KOPT-K1 (cell line): ENCODE results near the gene HFE.
A peak's percentile ranks its signal among the peaks of the same experiment; 100 is the strongest.
"Not testable (repeated sequence)": the region's sequence is repeated elsewhere in the genome, so short reads cannot be mapped to it uniquely, and the experiment has no call there.

ENCODE experiments used
- H3K27ac ChIP-seq: fragments of 200-600 bp; sonication (generic); 2 replicates; pipeline ENCODE4 v1.5.1; 2016; ENCODE audit warnings: antibody characterized with exemption, mild to moderate bottlenecking, low read depth, low read length; ENCODE audit not compliant: poor library complexity, severe bottlenecking
- H3K36me3 ChIP-seq: fragments of 200-600 bp; sonication (generic); 2 replicates; pipeline ENCODE4 v1.5.1; 2017; ENCODE audit warnings: antibody characterized with exemption, mild to moderate bottlenecking, low read length, moderate library complexity; ENCODE audit not compliant: insufficient read depth
- H3K9me3 ChIP-seq: fragments of 200-600 bp; sonication (generic); 2 replicates; pipeline ENCODE4 v1.5.1; 2017; ENCODE audit warnings: antibody characterized with exemption, low read length, mild to moderate bottlenecking; ENCODE audit not compliant: insufficient read depth, poor library complexity, severe bottlenecking

HFE gene

DNA sequence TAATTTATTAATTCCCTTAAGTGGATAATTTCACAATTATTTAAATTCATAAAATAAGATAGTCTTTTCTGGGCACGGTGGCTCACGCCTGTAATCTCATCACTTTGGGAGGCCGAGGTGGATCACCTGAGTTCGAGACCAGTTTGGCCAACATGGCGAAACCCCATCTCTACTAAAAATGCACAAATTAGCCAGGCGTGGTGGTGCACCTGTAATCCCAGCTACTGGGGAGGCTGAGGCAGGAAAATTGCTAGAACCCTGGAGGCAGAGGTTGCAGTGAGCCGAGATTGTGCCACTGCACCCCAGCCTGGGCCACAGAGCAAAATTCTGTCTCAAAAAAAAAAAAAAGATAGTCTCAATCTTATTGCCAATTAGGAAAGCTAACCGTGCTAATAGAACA lies 32.9 kb downstream of the HFE start:
- H3K9me3 ChIP-seq, H3K36me3 ChIP-seq: not testable (repeated sequence)
- H3K27ac ChIP-seq: peak overlapping the region; percentile 99

GRCh38 chr6:26120807-26121140 lies 33.5 kb downstream of the HFE start:
- H3K9me3 ChIP-seq: no peaks in the 10 kb centered on the region
- H3K27ac ChIP-seq: peak overlapping the region; percentile 99

DNA sequence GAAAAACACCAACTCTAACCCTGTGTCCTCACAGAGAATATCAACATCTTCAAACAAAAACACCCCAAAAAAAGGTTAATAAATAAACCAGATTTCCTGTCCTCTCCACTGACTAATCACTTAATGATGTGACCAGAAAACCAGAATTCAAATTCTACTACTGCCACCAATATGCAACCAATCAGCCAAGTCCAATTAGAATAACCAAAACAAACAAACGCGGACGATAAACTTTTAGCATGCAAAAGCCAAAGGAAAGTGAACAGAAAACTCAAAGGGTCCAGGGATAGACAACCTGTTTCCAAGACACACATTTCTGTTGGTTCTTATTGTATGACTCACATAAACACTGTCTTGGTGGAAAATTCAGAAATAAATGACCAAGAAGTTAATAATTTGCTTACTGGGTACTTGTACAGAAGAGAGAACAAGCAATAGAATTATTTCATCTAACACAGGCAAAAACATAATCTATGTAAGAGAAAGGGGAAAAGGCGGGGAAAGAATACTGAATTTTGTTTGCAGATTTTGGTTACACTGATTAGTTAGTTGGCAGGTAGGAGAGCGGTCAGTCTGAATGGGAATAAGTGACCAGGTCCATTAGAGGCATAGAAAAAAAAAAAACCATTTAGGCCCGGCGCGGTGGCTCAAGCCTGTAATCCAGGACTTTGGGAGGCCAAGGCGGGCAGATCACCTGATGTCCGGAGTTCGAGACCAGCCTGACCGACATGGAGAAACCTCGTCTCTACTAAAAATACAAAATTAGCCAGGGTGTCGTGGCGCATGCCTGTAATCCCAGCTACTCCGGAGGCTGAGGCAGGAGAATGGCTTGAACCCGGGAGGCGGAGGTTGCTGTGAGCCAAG lies 34.1 kb downstream of the HFE start:
- H3K36me3 ChIP-seq: no peaks in the 10 kb centered on the region
- H3K27ac ChIP-seq: peak overlapping the region; percentile 99
- no peaks in the 10 kb centered on the region for H3K9me3 ChIP-seq

More at GRCh38 chr6:26120807-26121140, 33.5 kb downstream of the HFE start:
- no peaks in the 10 kb centered on the region for H3K36me3 ChIP-seq

GRCh38 chr6:26122005-26122388 lies 34.8 kb downstream of the HFE start:
- no peaks in the 10 kb centered on the region for H3K9me3 ChIP-seq
- peak overlapping the region; percentile 99 for H3K27ac ChIP-seq
- no peaks in the 10 kb centered on the region for H3K36me3 ChIP-seq

DNA sequence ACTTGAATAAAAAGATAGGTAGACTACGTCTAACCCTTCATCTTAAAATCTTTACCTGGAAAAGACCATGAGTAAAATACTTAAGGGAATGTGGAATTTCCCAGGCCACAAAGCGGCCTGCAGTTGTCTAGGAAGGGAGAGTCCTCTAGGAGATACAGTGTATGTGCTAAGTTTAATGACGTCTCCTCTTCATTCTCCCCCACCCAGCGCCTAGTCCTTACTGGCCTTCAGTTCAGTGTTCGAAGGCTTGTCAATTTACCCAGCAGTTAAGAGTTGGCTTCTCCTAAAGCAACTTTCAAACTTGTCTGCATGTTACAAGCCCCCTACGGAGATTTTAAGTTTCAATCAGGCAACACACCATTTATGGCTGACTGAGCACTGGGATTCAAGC lies 35.2 kb downstream of the HFE start:
- H3K27ac ChIP-seq: peak overlapping the region; percentile 99
- H3K36me3 ChIP-seq: no peaks in the 10 kb centered on the region
- H3K9me3 ChIP-seq: no peaks in the 10 kb centered on the region

DNA sequence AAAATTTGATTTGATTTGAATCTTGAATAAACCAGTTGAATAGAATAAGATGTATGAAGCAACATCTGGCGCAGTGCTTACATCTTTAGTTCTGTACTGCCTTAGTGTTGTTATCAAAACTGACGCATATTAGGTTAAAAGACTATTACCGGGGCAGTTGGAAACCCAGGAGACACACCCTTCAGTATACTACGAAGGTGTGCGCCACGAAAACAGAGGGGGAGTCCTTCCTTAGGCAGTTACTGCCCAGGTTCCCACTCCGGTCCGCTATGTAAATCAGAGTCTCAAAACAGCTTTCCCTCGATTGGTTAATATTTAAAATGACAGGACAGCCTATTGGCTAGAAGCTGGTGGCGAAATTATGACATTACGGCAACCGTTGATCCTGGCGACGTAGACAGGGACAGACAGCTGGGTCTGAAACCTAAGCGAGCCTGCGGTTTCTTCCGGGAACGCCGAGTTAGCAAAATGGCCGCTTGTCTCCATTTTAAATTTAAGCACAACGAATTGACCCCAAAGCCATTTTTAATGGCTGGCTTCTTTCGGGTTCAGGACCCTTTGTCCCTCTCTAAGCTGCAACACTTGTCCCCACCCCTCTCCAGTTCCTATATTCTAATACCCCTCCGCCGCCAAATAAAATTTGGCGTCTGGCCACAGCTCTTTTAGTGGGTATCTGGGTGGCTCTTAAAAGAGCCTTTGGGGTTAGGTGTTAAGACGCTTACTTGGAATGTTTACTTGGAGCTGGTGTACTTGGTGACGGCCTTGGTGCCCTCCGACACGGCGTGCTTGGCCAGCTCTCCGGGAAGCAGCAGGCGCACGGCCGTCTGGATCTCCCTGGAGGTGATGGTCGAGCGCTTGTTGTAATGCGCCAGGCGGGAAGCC lies 35.8 kb downstream of the HFE start:
- H3K27ac ChIP-seq: peak overlapping the region; percentile 99
- no peaks in the 10 kb centered on the region for H3K36me3 ChIP-seq
- no peaks in the 10 kb centered on the region for H3K9me3 ChIP-seq

DNA sequence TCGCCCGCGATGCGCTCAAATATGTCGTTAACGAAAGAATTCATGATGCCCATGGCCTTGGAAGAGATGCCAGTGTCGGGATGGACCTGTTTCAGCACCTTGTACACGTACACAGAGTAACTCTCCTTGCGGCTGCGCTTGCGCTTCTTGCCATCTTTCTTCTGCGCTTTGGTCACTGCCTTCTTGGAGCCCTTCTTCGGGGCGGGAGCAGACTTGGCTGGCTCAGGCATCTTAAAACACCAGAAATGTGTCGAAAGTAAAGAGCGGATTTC lies 36.4 kb downstream of the HFE start:
- Histone ChIP-seq H3K9me3 (no peaks in the 10 kb centered on the region), H3K27ac (peak overlapping the region; percentile 99), H3K36me3 (no peaks in the 10 kb centered on the region)

DNA sequence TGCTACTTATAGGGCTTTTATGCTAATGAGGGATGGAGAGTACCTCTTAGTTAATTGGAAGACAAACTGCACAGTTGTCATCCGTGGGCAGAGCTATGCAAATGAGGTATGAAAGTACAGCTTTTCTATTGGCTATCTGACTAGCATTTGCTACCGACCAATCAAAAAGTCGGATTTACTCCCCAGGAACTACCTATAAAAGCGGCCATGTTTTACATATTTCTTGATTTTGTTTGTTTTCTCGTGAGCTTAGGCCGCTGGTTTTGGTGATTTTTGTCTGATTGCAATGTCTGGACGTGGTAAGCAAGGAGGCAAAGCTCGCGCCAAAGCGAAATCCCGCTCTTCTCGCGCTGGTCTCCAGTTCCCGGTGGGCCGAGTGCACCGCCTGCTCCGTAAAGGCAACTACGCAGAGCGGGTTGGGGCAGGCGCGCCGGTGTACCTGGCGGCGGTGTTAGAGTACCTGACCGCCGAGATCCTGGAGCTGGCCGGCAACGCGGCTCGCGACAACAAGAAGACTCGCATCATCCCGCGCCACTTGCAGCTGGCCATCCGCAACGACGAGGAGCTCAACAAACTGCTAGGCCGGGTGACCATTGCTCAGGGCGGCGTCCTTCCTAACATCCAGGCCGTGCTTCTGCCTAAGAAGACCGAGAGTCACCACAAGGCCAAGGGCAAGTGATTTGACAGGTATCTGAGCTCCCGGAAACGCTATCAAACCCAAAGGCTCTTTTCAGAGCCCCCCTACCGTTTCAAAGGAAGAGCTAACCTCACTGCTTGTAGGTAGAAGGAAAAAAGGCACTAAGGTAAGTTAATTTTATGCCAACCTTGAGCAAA lies 36.9 kb downstream of the HFE start:
- H3K36me3 ChIP-seq: no peaks in the 10 kb centered on the region
- no peaks in the 10 kb centered on the region for H3K9me3 ChIP-seq
- H3K27ac ChIP-seq: peak overlapping the region; percentile 99

- Histone ChIP-seq H3K36me3 (no peaks in the 10 kb centered on the region), H3K27ac (peak overlapping the region; percentile 99)
These were observed 37.8 kb downstream of the HFE start for GRCh38 chr6:26124781-26125685.

GRCh38 chr6:26126394-26127235 lies 39.4 kb downstream of the HFE start:
- Histone ChIP-seq H3K9me3 (no peaks in the 10 kb centered on the region), H3K27ac (peak overlapping the region; percentile 99), H3K36me3 (no peaks in the 10 kb centered on the region)

More at GRCh38 chr6:26124781-26125685, 37.8 kb downstream of the HFE start:
- H3K9me3 ChIP-seq: no peaks in the 10 kb centered on the region

DNA sequence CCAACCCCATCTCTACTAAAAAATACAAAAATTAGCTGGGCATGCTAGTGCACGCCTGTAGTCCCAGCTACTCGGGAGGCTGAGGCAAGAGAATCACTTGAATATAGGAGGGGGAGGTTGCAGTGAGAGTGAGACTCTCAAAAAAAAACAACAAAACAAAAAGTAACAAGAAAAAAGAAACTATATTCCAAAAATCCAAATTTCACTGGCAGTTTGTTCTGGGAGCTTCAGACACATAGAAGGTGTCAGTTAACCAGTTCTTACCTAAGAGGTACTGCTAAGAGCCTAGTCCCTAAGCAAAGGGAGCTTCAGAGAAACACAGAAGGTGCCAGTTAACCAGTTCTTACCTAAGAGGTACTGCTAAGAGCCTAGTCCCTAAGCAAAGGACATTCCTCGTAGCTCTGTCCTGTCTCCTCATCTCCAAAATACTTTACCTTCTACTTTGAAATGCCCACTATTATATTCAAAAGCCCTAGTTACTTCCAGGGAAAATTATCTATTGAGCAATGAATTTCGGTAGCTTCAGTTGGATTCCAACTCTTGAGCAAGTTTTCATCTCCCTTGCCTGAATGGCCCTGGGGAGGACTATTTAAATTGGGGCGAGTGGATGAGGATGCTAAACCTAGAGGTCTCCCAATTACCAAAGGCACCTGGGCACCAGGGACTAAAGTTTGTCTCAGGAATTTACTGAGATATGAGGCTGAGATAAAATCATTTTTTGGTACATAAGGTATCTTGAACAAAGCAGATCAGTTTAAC lies 41.0 kb downstream of the HFE start:
- no peaks in the 10 kb centered on the region for H3K36me3 ChIP-seq
- no peak overlapping the region for H3K27ac ChIP-seq

DNA sequence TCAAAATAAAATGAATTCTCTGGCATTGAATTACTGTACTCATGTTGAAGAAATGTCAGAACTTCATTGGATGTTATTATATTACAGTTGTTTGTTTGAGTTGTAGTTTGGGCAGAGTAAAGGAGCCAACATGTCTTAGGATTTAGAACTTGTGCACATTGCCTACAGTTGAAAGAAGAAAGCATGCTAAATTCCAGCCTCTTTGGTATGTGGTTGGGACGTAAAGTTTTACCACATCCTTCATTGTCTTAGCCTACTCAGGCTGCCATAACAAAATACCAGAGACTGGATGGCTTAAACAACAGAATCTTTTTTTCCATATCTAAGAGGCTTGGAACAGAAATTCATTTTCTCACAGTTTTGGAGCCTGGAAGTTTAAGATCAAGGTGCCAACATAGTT lies 42.4 kb downstream of the HFE start:
- H3K36me3 ChIP-seq: no peaks in the 10 kb centered on the region
- peak overlapping the region; percentile 18 for H3K27ac ChIP-seq
- H3K9me3 ChIP-seq: no peaks in the 10 kb centered on the region

More for the DNA sequence above, 41.0 kb downstream of the HFE start:
- H3K9me3 ChIP-seq: no peaks in the 10 kb centered on the region
